ENCODE results near the gene ARHGAP24. TPM values are rescaled to one million over a fixed set of nuclear protein-coding genes. Genes with fewer than 3 reads are reported as not detected.

ARHGAP24 gene
- total and polyA plus RNA-seq, 2 of the 13 experiments (the other 11 are each of a cell fraction or from before 2014, with no cell fraction given) = 0.07 to 0.55 TPM

- FAIRE-seq = no peak
- no peak for TF ChIP-seq ZHX1 (CRISPR knock-in tag; IDR thresholded peaks at IDR 0.05; ENCODE audit: low read depth)
- TF ChIP-seq SOX13 (IDR thresholded peaks at IDR 0.05) = no peak
- no peak for TF ChIP-seq SOX13 (CRISPR knock-in tag; conservative IDR thresholded peaks at IDR 0.05 in 1 of 2, IDR thresholded peaks at IDR 0.05 in 1 of 2)
- TF ChIP-seq RNF2 (conservative IDR thresholded peaks at IDR 0.05; ENCODE audit: low read depth) = no peak
- TF ChIP-seq SP2 (CRISPR knock-in tag; IDR thresholded peaks at IDR 0.05) = no peak
- no peak for TF ChIP-seq IKZF5 (CRISPR knock-in tag; IDR thresholded peaks at IDR 0.05)
- no peak for TF ChIP-seq KDM2A (CRISPR knock-in tag; IDR thresholded peaks at IDR 0.05; ENCODE audit: borderline replicate concordance, low read depth)
- TF ChIP-seq ZFP36 (IDR thresholded peaks at IDR 0.05; ENCODE audit: borderline replicate concordance, low read depth, low read length, partially characterized antibody) = no peak
- TF ChIP-seq HNRNPK (IDR thresholded peaks at IDR 0.05; ENCODE audit: low read depth, low read length, poor library complexity, severe bottlenecking) = no peak
- TF ChIP-seq ZNF713 (CRISPR knock-in tag; IDR thresholded peaks at IDR 0.05) = no peak
- TF ChIP-seq GATAD2A (CRISPR knock-in tag; IDR thresholded peaks at IDR 0.05) = no peak
- TF ChIP-seq HNF4A (CRISPR knock-in tag; IDR thresholded peaks at IDR 0.05) = no peak
- H2AFZ ChIP-seq (ENCODE audit: low read length) = no peak overlapping the region
- DNase-seq (ENCODE audit: low spot score) = no peak
- whole genome bisulfite sequencing (ENCODE audit: low lambda C conversion rate) = 55% methylated on average over 5 of the region's 5 CpGs
- in situ Hi-C loops (cut with HindIII; ENCODE audit: extremely low pct_ligation_motif_present, low pct_unique_long_range_greater_than_20kb) (no loop called here), intact Hi-C loops (cut with micrococcal nuclease; ENCODE audit: unreplicated experiment) (no loop called here)
- H3K4me2 ChIP-seq (ENCODE audit: low read depth, low read length) = no peak overlapping the region
- no peak overlapping the region for H3K27ac ChIP-seq (ENCODE audit: extremely low read length, insufficient read depth, low read length)
- no peaks in the 10 kb centered on the region for H3K36me3 ChIP-seq (replicated peaks in 1 of 2; ENCODE audit: control insufficient read depth in 1 of 2, insufficient read depth in 2 of 2, low read length in 2 of 2)
- no peak overlapping the region for H3K4me3 ChIP-seq (replicated peaks in 1 of 3; ENCODE audit: insufficient read depth in 1 of 3, low read depth in 2 of 3, low read length in 3 of 3)
- no peaks in the 10 kb centered on the region for H3K4me1 ChIP-seq (ENCODE audit: insufficient read depth, low read length)
- H3K79me2 ChIP-seq (ENCODE audit: insufficient read depth, low read length) = no peaks in the 10 kb centered on the region
- H4K20me1 ChIP-seq (ENCODE audit: insufficient read depth, low read length) = no peaks in the 10 kb centered on the region
- H3K9ac ChIP-seq (ENCODE audit: insufficient read depth, low read depth, low read length) = no peak overlapping the region
- BruUV-seq (replicated peaks) = no TSS peak
- ChIA-PET POLR2A (no interaction called here), CTCF (ENCODE audit: low intra/inter-chr PET ratio, low total read pairs) (no interaction called here)
- no peaks in the 10 kb centered on the region for H3K9me3 ChIP-seq (ENCODE audit: low read length)
- H3K27me3 ChIP-seq (ENCODE audit: control insufficient read depth in 1 of 2, insufficient read depth in 2 of 2, low read length in 2 of 2) = no peaks in the 10 kb centered on the region
- no peak for ATAC-seq
These were observed 132.7 kb downstream of the ARHGAP24 start for GRCh38 chr4:85607624-85608023.

Measured in HepG2 (cell line).